ENCODE results near the gene SPEN. TPM values are rescaled to one million over a fixed set of nuclear protein-coding genes. Genes with fewer than 3 reads are reported as not detected.
A peak's percentile ranks its signal among the peaks of the same experiment; 100 is the strongest.

SPEN gene
- total RNA-seq, 5 donors from 2014 or later (not counting 1 experiment from before 2014, with no cell fraction given): 69.9 to 81.1 (median 72.1) TPM

DNA sequence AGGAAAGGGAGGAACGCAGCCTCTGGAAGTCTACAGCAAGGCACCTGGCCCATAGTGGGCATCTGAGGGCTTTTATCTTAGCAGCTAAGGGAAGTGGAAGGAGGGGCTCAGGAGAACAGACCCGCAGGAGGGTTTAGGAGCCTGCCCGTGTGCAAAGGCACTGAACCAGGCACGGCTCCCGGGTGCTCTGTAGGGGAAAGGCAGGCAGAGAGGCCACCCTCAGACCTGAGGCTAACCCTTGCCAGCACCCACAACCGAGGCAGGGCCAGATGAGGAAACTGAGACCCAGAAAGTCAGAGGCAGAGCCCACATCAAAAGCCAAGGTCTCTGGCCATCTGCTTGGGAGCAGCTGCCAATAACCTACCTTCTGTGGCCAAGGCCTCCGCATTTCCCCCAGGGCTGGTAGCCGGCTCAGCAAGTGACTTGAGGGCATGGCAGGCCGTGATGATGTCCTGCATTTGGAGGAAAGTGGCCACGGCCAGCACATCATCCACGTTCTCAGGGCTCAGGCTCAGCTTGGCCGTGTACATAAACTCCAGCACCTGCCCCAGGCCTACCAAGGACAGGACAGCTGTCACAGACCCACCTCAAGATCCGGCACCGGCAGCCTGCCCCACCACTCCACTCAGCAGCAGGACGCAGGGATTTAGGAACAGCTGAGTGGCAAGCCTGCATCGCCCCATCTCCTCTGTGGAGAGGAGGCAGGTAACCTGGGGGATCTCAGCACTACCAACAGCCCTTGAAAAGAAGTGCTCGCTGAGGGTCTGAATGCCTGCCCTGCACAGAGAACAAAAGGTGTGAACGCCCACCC, 99.3 kb downstream of the SPEN start:
- peak overlapping the region in 1 of 2 donors; percentile 36 for H3K27ac Mint-ChIP-seq

DNA sequence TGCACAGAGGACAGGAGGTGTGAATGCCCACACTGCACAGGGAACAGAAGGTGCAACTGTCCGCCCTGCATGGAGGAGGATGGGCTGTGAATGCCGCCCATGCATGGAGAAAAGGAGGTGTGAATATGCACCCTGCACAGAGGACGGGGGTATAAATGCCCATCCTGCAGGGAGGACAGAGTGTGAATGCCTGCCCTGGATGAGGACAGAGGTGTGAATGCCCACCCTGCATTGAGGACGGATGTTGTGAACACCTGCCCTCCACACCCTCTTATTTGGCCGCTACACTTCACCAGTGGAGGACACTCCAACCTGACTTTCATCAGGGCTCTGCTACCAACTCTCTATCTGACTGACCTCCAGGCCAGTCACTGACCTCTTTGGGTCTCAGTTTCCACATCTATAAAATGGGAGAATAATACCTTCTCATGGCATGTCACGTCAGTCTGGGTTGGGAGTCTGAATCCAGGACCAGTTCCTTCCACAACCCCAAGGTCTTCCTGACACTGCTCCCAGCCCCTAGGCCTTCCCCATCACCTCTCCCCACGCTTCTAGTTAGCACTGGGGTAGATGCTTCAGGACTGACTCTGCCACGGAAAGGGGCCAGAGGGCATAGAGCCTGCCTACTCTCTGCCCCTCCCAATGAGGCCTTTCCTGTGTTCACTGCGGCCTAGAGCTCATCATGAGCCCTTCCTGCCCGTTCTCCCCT, 100.0 kb downstream of the SPEN start:
- no peaks in the 10 kb centered on the region for H3K27me3 ChIP-seq (replicated peaks in 1 of 2; ENCODE audit: control insufficient read depth in 2 of 2, extremely low read depth in 1 of 2, insufficient read depth in 2 of 2, low read length in 1 of 2)
- CTCF ChIA-PET: no interaction called here
- H3K4me1 ChIP-seq (ENCODE audit: control insufficient read depth in 1 of 2, extremely low read depth in 1 of 2, insufficient read depth in 2 of 2, low read length in 2 of 2): peaks cover 6 to 58% of the 10 kb centered on the region in 2 experiments
- peaks cover 12% of the 10 kb centered on the region for H3K36me3 Mint-ChIP-seq
- peaks cover 38 to 53% of the 10 kb centered on the region in 2 donors for H3K36me3 ChIP-seq (ENCODE audit: control insufficient read depth in 2 of 2, extremely low read depth in 1 of 2, insufficient read depth in 1 of 2, low read length in 1 of 2)
- peaks cover 38 to 56% (median 51%) of the 10 kb centered on the region in 3 donors for H3K4me1 Mint-ChIP-seq
- WGBS (ENCODE audit: insufficient coverage): 76% methylated on average over 6 of the region's 10 CpGs
- POLR2A ChIA-PET: no interaction called here
- H3K27ac ChIP-seq (ENCODE audit: low read length): peak overlapping the region; percentile 94
- no peak for DNase-seq
- no peak overlapping the region for H3K4me3 Mint-ChIP-seq
- H3K9me3 ChIP-seq: no peaks in the 10 kb centered on the region
- no peak for ATAC-seq (replicated peaks in 1 of 4)
- H3K27me3 Mint-ChIP-seq: no peaks in the 10 kb centered on the region
- no peak overlapping the region for H3K4me3 ChIP-seq (ENCODE audit: control insufficient read depth in 1 of 2, extremely low read depth in 1 of 2, low read length in 1 of 2)
- H3K9me3 Mint-ChIP-seq: no peaks in the 10 kb centered on the region
- peak overlapping the region; percentile 89 to 92 for H3K27ac Mint-ChIP-seq

More for the DNA sequence above, 99.3 kb downstream of the SPEN start:
- Mint-ChIP-seq H3K36me3 (peaks cover 16% of the 10 kb centered on the region), H3K4me3 (no peak overlapping the region), H3K27me3 (no peaks in the 10 kb centered on the region), H3K4me1 (peaks cover 30 to 49% (median 43%) of the 10 kb centered on the region in 3 donors), H3K9me3 (no peaks in the 10 kb centered on the region)
- H3K27ac ChIP-seq (ENCODE audit: low read length): no peak overlapping the region
- no peak overlapping the region for H3K4me3 ChIP-seq (ENCODE audit: control insufficient read depth in 1 of 2, extremely low read depth in 1 of 2, low read length in 1 of 2)
- ATAC-seq (replicated peaks in 1 of 4): no peak
- H3K27me3 ChIP-seq (replicated peaks in 1 of 2; ENCODE audit: control insufficient read depth in 2 of 2, extremely low read depth in 1 of 2, insufficient read depth in 2 of 2, low read length in 1 of 2): no peaks in the 10 kb centered on the region
- DNase-seq: no peak
- H3K36me3 ChIP-seq (ENCODE audit: control insufficient read depth in 2 of 2, extremely low read depth in 1 of 2, insufficient read depth in 1 of 2, low read length in 1 of 2): peaks cover 35 to 60% of the 10 kb centered on the region in 2 donors
- 76% methylated on average over 10 of the region's 18 CpGs for WGBS (ENCODE audit: insufficient coverage)
- H3K4me1 ChIP-seq (ENCODE audit: control insufficient read depth in 1 of 2, extremely low read depth in 1 of 2, insufficient read depth in 2 of 2, low read length in 2 of 2): peaks cover under 1 to 51% of the 10 kb centered on the region in 2 experiments
- POLR2A ChIA-PET: interaction anchor here in 1 of 2 donors (0.6 kb wide), 1 partner anchor 132 kb away, joined by 11 read pairs; no protein-coding TSS in a partner anchor
- CTCF ChIA-PET: no interaction called here
- H3K9me3 ChIP-seq: no peaks in the 10 kb centered on the region

DNA sequence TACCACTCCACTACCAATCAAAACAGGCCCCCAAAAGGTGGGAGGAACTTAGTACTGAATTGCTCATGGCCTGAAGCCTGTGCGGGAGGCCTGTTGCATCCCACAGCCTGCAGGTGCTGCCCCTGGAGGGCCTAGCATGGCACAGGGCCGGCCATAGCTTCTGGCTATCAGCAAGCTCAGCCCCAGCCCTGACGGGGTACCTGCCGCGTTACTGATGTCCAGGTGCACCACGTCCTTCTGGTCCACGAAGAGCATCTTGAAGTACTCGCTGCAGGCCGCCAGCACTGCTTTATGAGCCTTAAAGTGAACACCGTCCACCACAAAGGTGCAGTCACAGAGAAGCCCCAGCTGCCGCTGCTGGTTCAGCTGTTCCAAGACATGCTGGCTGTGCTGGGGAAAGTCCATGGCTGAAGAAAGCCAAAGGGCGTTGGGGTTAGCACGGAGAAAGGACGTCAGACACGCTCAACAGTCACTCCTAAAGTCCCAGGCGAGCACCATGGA, 100.6 kb downstream of the SPEN start:
- Histone ChIP-seq H3K27me3 (replicated peaks in 1 of 2; ENCODE audit: control insufficient read depth in 2 of 2, extremely low read depth in 1 of 2, insufficient read depth in 2 of 2, low read length in 1 of 2) (no peaks in the 10 kb centered on the region), H3K4me3 (ENCODE audit: control insufficient read depth in 1 of 2, extremely low read depth in 1 of 2, low read length in 1 of 2) (no peak overlapping the region), H3K4me1 (ENCODE audit: control insufficient read depth in 1 of 2, extremely low read depth in 1 of 2, insufficient read depth in 2 of 2, low read length in 2 of 2) (peaks cover 6 to 63% of the 10 kb centered on the region in 2 experiments), H3K27ac (ENCODE audit: low read length) (peak overlapping the region; percentile 94), H3K36me3 (ENCODE audit: control insufficient read depth in 2 of 2, extremely low read depth in 1 of 2, insufficient read depth in 1 of 2, low read length in 1 of 2) (peaks cover 33 to 51% of the 10 kb centered on the region in 2 donors), H3K9me3 (no peaks in the 10 kb centered on the region)
- peaks cover 41 to 60% (median 54%) of the 10 kb centered on the region in 3 donors for H3K4me1 Mint-ChIP-seq
- no peak for DNase-seq
- H3K27me3 Mint-ChIP-seq: no peaks in the 10 kb centered on the region
- no peak overlapping the region for H3K4me3 Mint-ChIP-seq
- POLR2A ChIA-PET: interaction anchor here in 1 of 2 donors (0.6 kb wide), 1 partner anchor 69 kb away, joined by 4 read pairs; no protein-coding TSS in a partner anchor
- ATAC-seq (replicated peaks in 1 of 4): no peak
- peak overlapping the region; percentile 89 to 92 for H3K27ac Mint-ChIP-seq
- CTCF ChIA-PET: no interaction called here
- WGBS (ENCODE audit: insufficient coverage): 86% methylated on average over 12 of the region's 16 CpGs
- no peaks in the 10 kb centered on the region for H3K9me3 Mint-ChIP-seq
- H3K36me3 Mint-ChIP-seq: peaks cover 11% of the 10 kb centered on the region

- Histone ChIP-seq H3K9me3 (no peaks in the 10 kb centered on the region), H3K27me3 (replicated peaks in 1 of 2; ENCODE audit: control insufficient read depth in 2 of 2, extremely low read depth in 1 of 2, insufficient read depth in 2 of 2, low read length in 1 of 2) (no peaks in the 10 kb centered on the region), H3K27ac (ENCODE audit: low read length) (peak overlapping the region; percentile 94), H3K4me1 (ENCODE audit: control insufficient read depth in 1 of 2, extremely low read depth in 1 of 2, insufficient read depth in 2 of 2, low read length in 2 of 2) (peaks cover 6 to 69% of the 10 kb centered on the region in 2 experiments), H3K36me3 (ENCODE audit: control insufficient read depth in 2 of 2, extremely low read depth in 1 of 2, insufficient read depth in 1 of 2, low read length in 1 of 2) (peaks cover 27 to 47% of the 10 kb centered on the region in 2 donors), H3K4me3 (ENCODE audit: control insufficient read depth in 1 of 2, extremely low read depth in 1 of 2, low read length in 1 of 2) (peak overlapping the region in 1 of 2 donors; percentile 37)
- 66% methylated on average over 10 of the region's 15 CpGs for WGBS (ENCODE audit: insufficient coverage)
- DNase-seq (no peak), ATAC-seq (replicated peaks in 1 of 4) (peak in 3 of 4 experiments; percentile 2 to 4 (median 2))
- Mint-ChIP-seq H3K4me1 (peaks cover 47 to 67% (median 59%) of the 10 kb centered on the region in 3 donors), H3K9me3 (no peaks in the 10 kb centered on the region), H3K27ac (peak overlapping the region; percentile 89 to 92), H3K4me3 (peak overlapping the region; percentile 59 to 69 (median 68)), H3K36me3 (peaks cover 11% of the 10 kb centered on the region), H3K27me3 (no peaks in the 10 kb centered on the region)
- CTCF ChIA-PET: interaction anchor here in 1 of 2 donors (1.1 to 1.2 kb wide), 2 partner anchors 27 to 32 kb away, joined by 3 to 4 read pairs; partner anchors contain the start of gene ZBTB17
- POLR2A ChIA-PET: interaction anchor here in 1 of 2 donors (0.6 kb wide), 1 partner anchor 70 kb away, joined by 4 read pairs; no protein-coding TSS in a partner anchor
Measured at GRCh38 chr1:15948595-15949452, 101.3 kb downstream of the SPEN start.

GRCh38 chr1:15949453-15950245, 102.1 kb downstream of the SPEN start:
- Mint-ChIP-seq H3K27ac (peak overlapping the region; percentile 89 to 92), H3K9me3 (no peaks in the 10 kb centered on the region), H3K4me1 (peaks cover 55 to 75% (median 67%) of the 10 kb centered on the region in 3 donors), H3K4me3 (peak overlapping the region; percentile 59 to 69 (median 68)), H3K27me3 (no peaks in the 10 kb centered on the region), H3K36me3 (peaks cover 11% of the 10 kb centered on the region)
- CTCF ChIA-PET: interaction anchor here in 1 of 2 donors (1.1 to 1.2 kb wide), 2 partner anchors 26 to 33 kb away, joined by 3 to 4 read pairs; partner anchors contain the start of gene ZBTB17
- Histone ChIP-seq H3K27ac (ENCODE audit: low read length) (peak overlapping the region; percentile 94), H3K4me1 (ENCODE audit: control insufficient read depth in 1 of 2, extremely low read depth in 1 of 2, insufficient read depth in 2 of 2, low read length in 2 of 2) (peaks cover 6 to 77% of the 10 kb centered on the region in 2 experiments), H3K4me3 (ENCODE audit: control insufficient read depth in 1 of 2, extremely low read depth in 1 of 2, low read length in 1 of 2) (peak overlapping the region in 1 of 2 donors; percentile 37), H3K36me3 (ENCODE audit: control insufficient read depth in 2 of 2, extremely low read depth in 1 of 2, insufficient read depth in 1 of 2, low read length in 1 of 2) (peaks cover 22 to 41% of the 10 kb centered on the region in 2 donors), H3K27me3 (replicated peaks in 1 of 2; ENCODE audit: control insufficient read depth in 2 of 2, extremely low read depth in 1 of 2, insufficient read depth in 2 of 2, low read length in 1 of 2) (no peaks in the 10 kb centered on the region), H3K9me3 (no peaks in the 10 kb centered on the region)
- ATAC-seq (replicated peaks in 1 of 4) (peak; percentile 80 to 89 (median 85)), DNase-seq (peak; percentile 37 to 95 (median 82))
- 28% methylated on average over 15 of the region's 25 CpGs for whole genome bisulfite sequencing (ENCODE audit: insufficient coverage)
- POLR2A ChIA-PET: no interaction called here
